Neural cell (in vitro differentiated cells): ENCODE measurements around the gene DCBLD2. TPM values are rescaled to one million over a fixed set of nuclear protein-coding genes. Genes with fewer than 3 reads are reported as not detected.

ENCODE experiments used
- H2AFZ ChIP-seq: fragments of 200-600, 300-800 bp; sonication (generic), shearing (Covaris generic); 2 replicates; pipeline ENCODE4 v1.6.0; 2014; ENCODE audit warnings: low read depth, mild to moderate bottlenecking, antibody characterized with exemption, low read length, moderate library complexity
- H3F3A ChIP-seq: fragments of 200-600 bp; shearing (Covaris generic); 2 replicates; pipeline ENCODE4 v1.6.1; 2016; ENCODE audit warnings: mild to moderate bottlenecking, moderate library complexity, mixed read lengths, antibody characterized with exemption, low read length; ENCODE audit not compliant: insufficient read depth, poor library complexity, severe bottlenecking
- H3K27ac ChIP-seq: fragments of 200-600, 300-800 bp; sonication (generic), shearing (Covaris generic); 2 replicates; pipeline ENCODE4 v1.5.1; 2014; ENCODE audit warnings: mild to moderate bottlenecking, low read length, moderate library complexity
- H3K27me3 ChIP-seq: fragments of 300-800, 200-600 bp; sonication (generic), shearing (Covaris generic); 2 replicates; pipeline ENCODE4 v1.6.0; 2014; ENCODE audit warnings: mild to moderate bottlenecking, low read depth, low read length, moderate library complexity; ENCODE audit not compliant: insufficient read depth
- H3K36me3 ChIP-seq: fragments of 300-800, 200-600 bp; sonication (generic), shearing (Covaris generic); 2 replicates; pipeline ENCODE4 v1.5.1; 2014; ENCODE audit warnings: mild to moderate bottlenecking, antibody characterized with exemption, low read length, moderate library complexity; ENCODE audit not compliant: insufficient read depth
- H3K4me2 ChIP-seq: fragments of 300-800, 200-600 bp; sonication (generic), shearing (Covaris generic); 2 replicates; pipeline ENCODE4 v1.6.0; 2014; ENCODE audit warnings: mild to moderate bottlenecking, low read length
- H3K4me3 ChIP-seq: fragments of 300-800, 200-600 bp; sonication (generic), shearing (Covaris generic); 2 replicates; pipeline ENCODE4 v1.5.1; 2014; ENCODE audit warnings: mild to moderate bottlenecking, low read length, moderate library complexity
- H3K79me2 ChIP-seq: fragments of 200-600 bp; shearing (Covaris generic); replicated peaks from 2 replicates; pipeline ENCODE4 v1.6.0; 2014; ENCODE audit warnings: mild to moderate bottlenecking, low read length, moderate library complexity; ENCODE audit not compliant: insufficient read depth
- H3K9ac ChIP-seq: fragments of 300-800, 200-600 bp; sonication (generic), shearing (Covaris generic); 2 replicates; pipeline ENCODE4 v1.6.1; 2016; ENCODE audit warnings: mild to moderate bottlenecking, low read length, mixed read lengths
- H3K9me2 ChIP-seq: fragments of 200-600 bp; shearing (Covaris generic); 2 replicates; pipeline ENCODE4 v1.6.1; 2016; ENCODE audit warnings: mild to moderate bottlenecking, low read length, mixed read lengths; ENCODE audit not compliant: insufficient read depth
- H3K9me3 ChIP-seq: fragments of 200-600, 300-800 bp; sonication (generic), shearing (Covaris generic); 2 replicates; pipeline ENCODE4 v1.6.1; 2016; ENCODE audit warnings: mild to moderate bottlenecking, mixed run types, low read length, moderate library complexity, mixed read lengths
- H4K20me1 ChIP-seq: fragments of 200-600 bp; shearing (Covaris generic); 2 replicates; pipeline ENCODE4 v1.6.1; 2016; ENCODE audit warnings: mild to moderate bottlenecking, mixed run types; ENCODE audit not compliant: insufficient read depth
- EP300 ChIP-seq: fragments of 450-650 bp; conservative IDR thresholded peaks from 2 replicates; pipeline ENCODE4 v1.6.1; 2014; ENCODE audit warnings: antibody characterized with exemption, mild to moderate bottlenecking, moderate library complexity; ENCODE audit not compliant: poor library complexity, severe bottlenecking
- EZH2 ChIP-seq: fragments of 200-600, 300-800 bp; shearing (Covaris generic), sonication (generic); IDR thresholded peaks from 2 replicates; pipeline ENCODE4 v1.6.1; 2014; ENCODE audit warnings: antibody characterized with exemption, low read length, borderline replicate concordance, mild to moderate bottlenecking; ENCODE audit not compliant: insufficient read depth, poor library complexity, severe bottlenecking
- MXI1 ChIP-seq: fragments of 450-650 bp; conservative IDR thresholded peaks from 2 replicates; pipeline ENCODE4 v1.6.1; 2014; ENCODE audit warnings: antibody characterized with exemption, mild to moderate bottlenecking; ENCODE audit not compliant: poor library complexity, severe bottlenecking
- POLR2AphosphoS5 ChIP-seq: IDR thresholded peaks from 2 replicates; pipeline ENCODE4 v1.6.1; 2012
- RAD21 ChIP-seq: fragments of 450-650 bp; conservative IDR thresholded peaks from 2 replicates; pipeline ENCODE4 v1.6.1; 2014; ENCODE audit warnings: antibody characterized with exemption, mild to moderate bottlenecking, moderate library complexity
- SMC3 ChIP-seq: fragments of 450-650 bp; conservative IDR thresholded peaks from 2 replicates; pipeline ENCODE4 v1.6.1; 2014; ENCODE audit warnings: antibody characterized with exemption, mild to moderate bottlenecking, moderate library complexity; ENCODE audit not compliant: poor library complexity
- TAF1 ChIP-seq: IDR thresholded peaks from 2 replicates; pipeline ENCODE4 v1.6.1; 2012; ENCODE audit warnings: low read depth
- polyA plus RNA-seq: library from polyadenylated mRNA; depleted of rRNA; stranded (reverse); fragments of >200 nt; gene quantifications from 2 replicates; pipeline ENCODE4 v1.2.3, GENCODE V29; 2014
- TF ChIP-seq, protein P1 (sequence below): IDR thresholded peaks from 2 replicates; pipeline ENCODE4 v1.6.1; 2012; ENCODE audit warnings: borderline replicate concordance
- TF ChIP-seq, protein P2 (sequence below): fragments of 450-650 bp; IDR thresholded peaks from 2 replicates; pipeline ENCODE4 v1.5.1; 2014; ENCODE audit warnings: antibody characterized with exemption, mild to moderate bottlenecking, moderate library complexity; ENCODE audit not compliant: poor library complexity, severe bottlenecking

Gene DCBLD2
- polyA plus RNA-seq, 1 donor from 2014 or later = 69.0 TPM

DNA sequence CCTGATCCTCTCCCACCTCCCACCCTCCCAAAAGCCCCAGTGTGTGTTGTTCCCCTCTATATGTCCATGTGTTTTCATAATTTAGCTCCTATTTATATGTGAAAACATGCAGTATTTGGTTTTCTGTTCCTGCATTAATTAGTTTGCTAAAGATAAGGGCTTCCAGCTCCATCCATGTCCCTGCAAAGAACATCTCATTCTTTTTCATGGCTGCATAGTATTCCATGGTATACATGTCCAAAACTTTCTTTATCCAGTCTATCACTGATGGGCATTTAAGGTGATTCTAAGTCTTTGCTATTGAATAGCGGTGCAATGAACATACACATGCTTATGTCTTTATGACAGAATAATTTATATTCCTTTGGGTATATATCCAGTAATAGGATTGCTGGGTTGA is 53.4 kb downstream of the DCBLD2 start:
- TF ChIP-seq RAD21 (no peak), TAF1 (no peak), EP300 (no peak), POLR2AphosphoS5 (no peak), SMC3 (no peak), MXI1 (no peak), EZH2 (no peak)
- TF ChIP-seq, protein P1, sequence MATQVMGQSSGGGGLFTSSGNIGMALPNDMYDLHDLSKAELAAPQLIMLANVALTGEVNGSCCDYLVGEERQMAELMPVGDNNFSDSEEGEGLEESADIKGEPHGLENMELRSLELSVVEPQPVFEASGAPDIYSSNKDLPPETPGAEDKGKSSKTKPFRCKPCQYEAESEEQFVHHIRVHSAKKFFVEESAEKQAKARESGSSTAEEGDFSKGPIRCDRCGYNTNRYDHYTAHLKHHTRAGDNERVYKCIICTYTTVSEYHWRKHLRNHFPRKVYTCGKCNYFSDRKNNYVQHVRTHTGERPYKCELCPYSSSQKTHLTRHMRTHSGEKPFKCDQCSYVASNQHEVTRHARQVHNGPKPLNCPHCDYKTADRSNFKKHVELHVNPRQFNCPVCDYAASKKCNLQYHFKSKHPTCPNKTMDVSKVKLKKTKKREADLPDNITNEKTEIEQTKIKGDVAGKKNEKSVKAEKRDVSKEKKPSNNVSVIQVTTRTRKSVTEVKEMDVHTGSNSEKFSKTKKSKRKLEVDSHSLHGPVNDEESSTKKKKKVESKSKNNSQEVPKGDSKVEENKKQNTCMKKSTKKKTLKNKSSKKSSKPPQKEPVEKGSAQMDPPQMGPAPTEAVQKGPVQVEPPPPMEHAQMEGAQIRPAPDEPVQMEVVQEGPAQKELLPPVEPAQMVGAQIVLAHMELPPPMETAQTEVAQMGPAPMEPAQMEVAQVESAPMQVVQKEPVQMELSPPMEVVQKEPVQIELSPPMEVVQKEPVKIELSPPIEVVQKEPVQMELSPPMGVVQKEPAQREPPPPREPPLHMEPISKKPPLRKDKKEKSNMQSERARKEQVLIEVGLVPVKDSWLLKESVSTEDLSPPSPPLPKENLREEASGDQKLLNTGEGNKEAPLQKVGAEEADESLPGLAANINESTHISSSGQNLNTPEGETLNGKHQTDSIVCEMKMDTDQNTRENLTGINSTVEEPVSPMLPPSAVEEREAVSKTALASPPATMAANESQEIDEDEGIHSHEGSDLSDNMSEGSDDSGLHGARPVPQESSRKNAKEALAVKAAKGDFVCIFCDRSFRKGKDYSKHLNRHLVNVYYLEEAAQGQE = no peak
- TF ChIP-seq, protein P2, sequence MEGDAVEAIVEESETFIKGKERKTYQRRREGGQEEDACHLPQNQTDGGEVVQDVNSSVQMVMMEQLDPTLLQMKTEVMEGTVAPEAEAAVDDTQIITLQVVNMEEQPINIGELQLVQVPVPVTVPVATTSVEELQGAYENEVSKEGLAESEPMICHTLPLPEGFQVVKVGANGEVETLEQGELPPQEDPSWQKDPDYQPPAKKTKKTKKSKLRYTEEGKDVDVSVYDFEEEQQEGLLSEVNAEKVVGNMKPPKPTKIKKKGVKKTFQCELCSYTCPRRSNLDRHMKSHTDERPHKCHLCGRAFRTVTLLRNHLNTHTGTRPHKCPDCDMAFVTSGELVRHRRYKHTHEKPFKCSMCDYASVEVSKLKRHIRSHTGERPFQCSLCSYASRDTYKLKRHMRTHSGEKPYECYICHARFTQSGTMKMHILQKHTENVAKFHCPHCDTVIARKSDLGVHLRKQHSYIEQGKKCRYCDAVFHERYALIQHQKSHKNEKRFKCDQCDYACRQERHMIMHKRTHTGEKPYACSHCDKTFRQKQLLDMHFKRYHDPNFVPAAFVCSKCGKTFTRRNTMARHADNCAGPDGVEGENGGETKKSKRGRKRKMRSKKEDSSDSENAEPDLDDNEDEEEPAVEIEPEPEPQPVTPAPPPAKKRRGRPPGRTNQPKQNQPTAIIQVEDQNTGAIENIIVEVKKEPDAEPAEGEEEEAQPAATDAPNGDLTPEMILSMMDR = no peak

GRCh38 chr3:98846101-98846500 is 55.4 kb downstream of the DCBLD2 start:
- Histone ChIP-seq H4K20me1 (no peaks in the 10 kb centered on the region), H3K9me3 (no peaks in the 10 kb centered on the region), H3K36me3 (peaks cover 3% of the 10 kb centered on the region), H3K4me3 (no peak overlapping the region), H3K9ac (no peak overlapping the region), H3K4me2 (no peak overlapping the region), H3K27ac (no peak overlapping the region), H2AFZ (no peak overlapping the region), H3K27me3 (no peaks in the 10 kb centered on the region), H3K79me2 (peaks cover 7% of the 10 kb centered on the region), H3K9me2 (no peaks in the 10 kb centered on the region), H3F3A (no peaks in the 10 kb centered on the region)
- TF ChIP-seq POLR2AphosphoS5 (no peak), EZH2 (no peak), MXI1 (no peak), TAF1 (no peak), RAD21 (no peak), SMC3 (no peak), EP300 (no peak)
- TF ChIP-seq, protein P1 = no peak
- TF ChIP-seq, protein P2 = no peak

More for the DNA sequence above, 53.4 kb downstream of the DCBLD2 start:
- Histone ChIP-seq H4K20me1 (no peaks in the 10 kb centered on the region), H3K4me3 (no peak overlapping the region), H3K9me3 (no peaks in the 10 kb centered on the region), H3K4me2 (no peak overlapping the region), H3K9me2 (no peaks in the 10 kb centered on the region), H3K79me2 (peaks cover 7% of the 10 kb centered on the region), H3K9ac (no peak overlapping the region), H3K36me3 (peaks cover 3% of the 10 kb centered on the region), H3K27me3 (no peaks in the 10 kb centered on the region), H2AFZ (no peak overlapping the region), H3F3A (no peaks in the 10 kb centered on the region), H3K27ac (no peak overlapping the region)
